HT1080 (cell line): ENCODE results near the gene RUNX3. TPM values are rescaled to one million over a fixed set of nuclear protein-coding genes. Genes with fewer than 3 reads are reported as not detected.

Experiments used
- small RNA-seq: library from RNA; depleted of rRNA; stranded (forward); fragments of <200 nt; gene quantifications from one replicate; pipeline ENCODE3, GENCODE V24; 2014
- total RNA-seq: library from RNA; depleted of rRNA; stranded (reverse); fragments of >200 nt; shearing (Covaris generic); gene quantifications from 2 replicates; pipeline ENCODE4 v1.2.3, GENCODE V29; 2014; rRNA removed

Gene RUNX3
- total RNA-seq, 1 experiment from 2014 or later: 5.5 TPM

Small RNA genes within 50 kb of the gene (small RNA-seq; reads per million reads assigned to genes)
- gene MIR6731: not detected

Other genes starting within 250 kb of the RUNX3 start
- 108 and 122 TPM in 2 replicates for gene CLIC4, start 184.8 kb downstream of the RUNX3 start, total RNA-seq